HepG2 (cell line): Measurements from ENCODE around the gene AMIGO1. TPM values are rescaled to one million over a fixed set of nuclear protein-coding genes. Genes with fewer than 3 reads are reported as not detected.
A peak's percentile ranks its signal among the peaks of the same experiment; 100 is the strongest.

Source experiments
- AHR ChIP-seq: IDR thresholded peaks from 2 replicates; pipeline ENCODE4 v1.6.1; 2018; ENCODE audit warnings: missing genetic modification reagents, missing compliant biosample characterization
- CREBL2 ChIP-seq: sonication (generic); formaldehyde crosslinking; IDR thresholded peaks from 2 replicates; pipeline ENCODE4 v1.8.1; 2023; ENCODE audit warnings: missing genetic modification reagents, mild to moderate bottlenecking, borderline replicate concordance
- CSRNP1 ChIP-seq: sonication (generic); formaldehyde crosslinking; IDR thresholded peaks from 2 replicates; pipeline ENCODE4 v1.8.1; 2023; ENCODE audit warnings: mild to moderate bottlenecking, missing genetic modification reagents
- E2F5 ChIP-seq: sonication (generic); formaldehyde crosslinking; conservative IDR thresholded peaks from 2 replicates; pipeline ENCODE4 v1.4.0; 2020; ENCODE audit warnings: missing genetic modification reagents
- GLMP ChIP-seq: sonication (generic); formaldehyde crosslinking; IDR thresholded peaks from 2 replicates; pipeline ENCODE4 v1.9.0; 2021; ENCODE audit warnings: missing genetic modification reagents, mild to moderate bottlenecking, borderline replicate concordance
- HDAC2 ChIP-seq: sonication (generic); formaldehyde crosslinking; IDR thresholded peaks from 2 replicates; pipeline ENCODE4 v1.4.0; 2020; ENCODE audit warnings: missing genetic modification reagents
- HHEX ChIP-seq: IDR thresholded peaks from 2 replicates; pipeline ENCODE4 v1.6.1; 2016; ENCODE audit warnings: control low read depth
- MED13 ChIP-seq: sonication (generic); formaldehyde crosslinking; IDR thresholded peaks from 2 replicates; pipeline ENCODE4 v1.5.0; 2020; ENCODE audit warnings: missing genetic modification reagents
- NFIB ChIP-seq: sonication (generic); formaldehyde crosslinking; IDR thresholded peaks from 2 replicates; pipeline ENCODE4 v1.9.0; 2021; ENCODE audit warnings: missing genetic modification reagents, mild to moderate bottlenecking, borderline replicate concordance
- REPIN1 ChIP-seq: sonication (generic); formaldehyde crosslinking; IDR thresholded peaks from 2 replicates; pipeline ENCODE4 v1.8.0; 2022; ENCODE audit warnings: missing genetic modification reagents, low read depth, mild to moderate bottlenecking, borderline replicate concordance
- SCMH1 ChIP-seq: sonication (generic); formaldehyde crosslinking; IDR thresholded peaks from 2 replicates; pipeline ENCODE4 v1.9.0; 2021; ENCODE audit warnings: missing genetic modification reagents, mild to moderate bottlenecking, borderline replicate concordance
- SOX5 ChIP-seq: IDR thresholded peaks from 2 replicates; pipeline ENCODE4 v1.6.1; 2016; ENCODE audit warnings: borderline replicate concordance
- ZBTB49 ChIP-seq: sonication (generic); formaldehyde crosslinking; IDR thresholded peaks from 2 replicates; pipeline ENCODE4 v1.4.0; 2020; ENCODE audit warnings: missing genetic modification reagents, borderline replicate concordance
- ZBTB7B ChIP-seq: sonication (generic); formaldehyde crosslinking; IDR thresholded peaks from 2 replicates; pipeline ENCODE4 v1.4.0; 2020; ENCODE audit warnings: missing genetic modification reagents
- ZFP82 ChIP-seq: sonication (generic); formaldehyde crosslinking; IDR thresholded peaks from 2 replicates; pipeline ENCODE4 v1.5.1; 2020; ENCODE audit warnings: mild to moderate bottlenecking, missing genetic modification reagents, borderline replicate concordance
- ZNF274 ChIP-seq: sonication (generic); formaldehyde crosslinking; IDR thresholded peaks from 2 replicates; pipeline ENCODE4 v1.5.1; 2020; ENCODE audit warnings: mild to moderate bottlenecking, missing genetic modification reagents
- ZNF280B ChIP-seq: sonication (generic); formaldehyde crosslinking; IDR thresholded peaks from 2 replicates; pipeline ENCODE4 v1.5.0; 2020; ENCODE audit warnings: missing genetic modification reagents, mild to moderate bottlenecking, borderline replicate concordance
- ZNF576 ChIP-seq: sonication (generic); formaldehyde crosslinking; IDR thresholded peaks from 2 replicates; pipeline ENCODE4 v1.4.0; 2020; ENCODE audit warnings: mild to moderate bottlenecking, missing genetic modification reagents
- ZNF580 ChIP-seq: IDR thresholded peaks from 2 replicates; pipeline ENCODE4 v1.6.1; 2016; ENCODE audit warnings: low read depth, borderline replicate concordance
- polyA plus RNA-seq, 8 experiments: library from polyadenylated mRNA; depleted of rRNA in 3 of 8; stranded (reverse) in 7 of 8; unstranded in 1 of 8; fragments of >200 nt; fragmentation: Illumina TruSeq in 4 of 8; extraction: Trizol in 4 of 8; gene quantifications; 2 replicates each; pipeline versions ENCODE4 v1.2.1 to v1.2.3, GENCODE V29; 2011 to 2016; ENCODE audit warnings: low read depth in 4 of 8, missing spikeins in 1 of 8, mixed read lengths in 1 of 8; ENCODE audit not compliant: insufficient read depth in 1 of 8
- total RNA-seq, 5 experiments: library from RNA; depleted of rRNA; stranded (reverse); fragments of >200 nt; fragmentation: Illumina TruSeq; extraction: Trizol; gene quantifications; 2 replicates each; pipeline ENCODE4 v1.2.3, GENCODE V29; 2016; ENCODE audit warnings: low read depth in 1 of 5

AMIGO1 gene
- total and polyA plus RNA-seq, 2 of the 13 experiments (the other 11 are each of a cell fraction or from before 2014, with no cell fraction given), result 0.40 to 1.3 TPM

GRCh38 chr1:109482791-109483671 is 26.5 kb downstream of the AMIGO1 start (continued):
- 0 out of 2 replicates have a peak, but pooled peaks have one; percentile 17 for TF ChIP-seq ZNF580 (CRISPR knock-in tag)
- 0 out of 2 replicates have a peak, but pooled peaks have one; percentile 48 for TF ChIP-seq NFIB
- no peak for TF ChIP-seq MED13 (CRISPR knock-in tag)
- TF ChIP-seq ZNF274, result 0 out of 2 replicates have a peak, but pooled peaks have one; percentile 59
- TF ChIP-seq ZNF280B (CRISPR knock-in tag), result 0 out of 2 replicates have a peak, but pooled peaks have one; percentile 35
- no peak for TF ChIP-seq E2F5 (CRISPR knock-in tag)
- TF ChIP-seq ZFP82, result no peak
- no peak; the same call in 1 of the 2 replicates for TF ChIP-seq CSRNP1
- 0 out of 2 replicates have a peak, but pooled peaks have one; percentile 50 for TF ChIP-seq CREBL2
- TF ChIP-seq ZBTB49 (CRISPR knock-in tag), result no peak
- no peak for TF ChIP-seq AHR (CRISPR knock-in tag)
- TF ChIP-seq HHEX (CRISPR knock-in tag), result no peak
- peak; percentile 52; the same call in 1 of the 2 replicates for TF ChIP-seq ZBTB7B (CRISPR knock-in tag)
- no peak for TF ChIP-seq SCMH1 (CRISPR knock-in tag)
- no peak for TF ChIP-seq HDAC2 (CRISPR knock-in tag)
- no peak for TF ChIP-seq GLMP (CRISPR knock-in tag)
- TF ChIP-seq SOX5 (CRISPR knock-in tag), result no peak
- peak; percentile 31; the same call in 1 of the 2 replicates for TF ChIP-seq REPIN1 (CRISPR knock-in tag)
- TF ChIP-seq ZNF576 (CRISPR knock-in tag), result no peak
